Psoas muscle (tissue), 8 donors: ENCODE results near the gene HGFAC. TPM values are rescaled to one million over a fixed set of nuclear protein-coding genes. Genes with fewer than 3 reads are reported as not detected.

Experiments used
- ATAC-seq, 4 donors: fragments of 200-7000 bp; cut with Tn5 transposase; one replicate each; pipeline ENCODE4 v1.9.1; 2020; ENCODE audit warnings: moderate library complexity in 3 of 4, mild to moderate bottlenecking in 2 of 4
- DNase-seq, 2 donors: peaks; one replicate each; pipeline ENCODE4 v3.0.0-alpha.2; 2020
- H3K27ac ChIP-seq: fragments of 200-600 bp; one replicate; pipeline ENCODE4 v1.8.0; 2022
- H3K27me3 ChIP-seq, 3 donors: fragments of 200-600 bp in 1 of 3; one replicate each; pipeline versions ENCODE4 v1.6.1 to v1.8.0; 2013 to 2022; ENCODE audit warnings: low read length in 2 of 3, mild to moderate bottlenecking in 2 of 3, moderate library complexity in 1 of 3; ENCODE audit not compliant: insufficient read depth in 3 of 3
- H3K36me3 ChIP-seq, 2 donors: fragments of 200-600 bp in 1 of 2; one replicate each; pipeline versions ENCODE4 v1.6.1 to v1.8.0; 2013 to 2022; ENCODE audit warnings: low read depth in 1 of 2, mild to moderate bottlenecking in 1 of 2, moderate library complexity in 1 of 2; ENCODE audit not compliant: insufficient read depth in 1 of 2
- H3K4me1 ChIP-seq: fragments of 200-600 bp; one replicate; pipeline ENCODE4 v1.8.0; 2022
- H3K4me3 ChIP-seq: fragments of 200-600 bp; one replicate; pipeline ENCODE4 v1.8.0; 2022; ENCODE audit warnings: mild to moderate bottlenecking
- H3K9me3 ChIP-seq: fragments of 200-600 bp; one replicate; pipeline ENCODE4 v1.8.0; 2022
- WGBS, 3 donors: extraction: QIAGEN DNeasy Blood & Tissue Kit; methylation state at CpG; one replicate each; pipeline versions ENCODE4 v1.1.6 to v1.1.7; 2013; 5-methylcytosine and 5-hydroxymethylcytosine counted together
- intact Hi-C, 2 donors: fragments of 100-400 bp; cut with DNase I; formaldehyde crosslinking; loops; one replicate each; pipeline versions ENCODE4 v1.11.0 to v1.14.2; 2022
- polyA plus RNA-seq, 3 donors: library from polyadenylated mRNA; stranded (reverse); fragments of 200-250 nt; gene quantifications; one replicate each; pipeline ENCODE4 v1.2.3, GENCODE V29; 2013
- total RNA-seq, 4 donors: library from RNA; stranded (reverse); fragmentation: NEBNext Ultra II Directional in 2 of 4; extraction: Animal tissue kit (Norgen Biotek cat#: 25700) in 2 of 4; gene quantifications; one replicate each; pipeline versions ENCODE4 v1.2.1 to v1.2.4, GENCODE V29; 2021 to 2023
- TF ChIP-seq, protein P1 (sequence below): fragments of 200-600 bp; IDR thresholded peaks from one replicate; pipeline ENCODE4 v1.8.0; 2022; ENCODE audit warnings: antibody characterized with exemption
- donor health status: healthy with polysubstance abuse.
- donor health status: DM: no; HTN: no; CAD: no; lungs with moderate emphysema.
- donor health status: Bipolar disorder and iron deficiency.
- donor health status: healthy.
- donor health status: DM: yes; HTN: yes; CAD: no.
- donor health status: DM: no; HTN: no; CAD: no.
- donor health status: DM: no; HTN: no; CAD: no.
- donor health status: DM: yes; HTN: yes; CAD: no.

The HGFAC gene
- total and polyA plus RNA-seq, 7 donors = 0.09 to 1.2 (median 0.39) TPM; not detected in 1

DNA sequence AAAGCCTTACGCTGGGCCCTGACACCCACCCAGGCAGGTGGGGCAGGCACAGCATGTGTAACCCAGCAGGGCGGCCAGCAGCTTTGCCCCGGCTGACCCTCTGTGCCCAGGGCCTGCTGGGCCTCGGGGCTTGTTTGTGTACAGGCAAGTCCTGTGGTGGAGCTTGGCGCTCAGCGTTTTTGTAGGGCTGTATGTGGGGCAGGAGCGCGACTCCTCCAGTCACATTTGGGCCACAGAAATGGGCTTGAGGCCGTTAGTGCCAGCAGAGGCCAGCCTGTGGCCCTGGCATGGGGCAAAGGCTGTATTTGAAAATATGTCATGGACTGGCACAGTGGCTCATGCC lies 14.7 kb upstream of the HGFAC start:
- H3K4me3 ChIP-seq = no peak overlapping the region
- intact Hi-C loops = no loop called here
- WGBS, 3 donors = 96 to 98% (median 96%) methylated on average over 9 of the region's 9 CpGs
- H3K4me1 ChIP-seq = no peaks in the 10 kb centered on the region
- no peak overlapping the region for H3K27ac ChIP-seq
- DNase-seq = no peak
- no peaks in the 10 kb centered on the region for H3K9me3 ChIP-seq
- no peaks in the 10 kb centered on the region for H3K27me3 ChIP-seq
- TF ChIP-seq, protein P1, sequence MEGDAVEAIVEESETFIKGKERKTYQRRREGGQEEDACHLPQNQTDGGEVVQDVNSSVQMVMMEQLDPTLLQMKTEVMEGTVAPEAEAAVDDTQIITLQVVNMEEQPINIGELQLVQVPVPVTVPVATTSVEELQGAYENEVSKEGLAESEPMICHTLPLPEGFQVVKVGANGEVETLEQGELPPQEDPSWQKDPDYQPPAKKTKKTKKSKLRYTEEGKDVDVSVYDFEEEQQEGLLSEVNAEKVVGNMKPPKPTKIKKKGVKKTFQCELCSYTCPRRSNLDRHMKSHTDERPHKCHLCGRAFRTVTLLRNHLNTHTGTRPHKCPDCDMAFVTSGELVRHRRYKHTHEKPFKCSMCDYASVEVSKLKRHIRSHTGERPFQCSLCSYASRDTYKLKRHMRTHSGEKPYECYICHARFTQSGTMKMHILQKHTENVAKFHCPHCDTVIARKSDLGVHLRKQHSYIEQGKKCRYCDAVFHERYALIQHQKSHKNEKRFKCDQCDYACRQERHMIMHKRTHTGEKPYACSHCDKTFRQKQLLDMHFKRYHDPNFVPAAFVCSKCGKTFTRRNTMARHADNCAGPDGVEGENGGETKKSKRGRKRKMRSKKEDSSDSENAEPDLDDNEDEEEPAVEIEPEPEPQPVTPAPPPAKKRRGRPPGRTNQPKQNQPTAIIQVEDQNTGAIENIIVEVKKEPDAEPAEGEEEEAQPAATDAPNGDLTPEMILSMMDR = no peak
- no peak for ATAC-seq
- peaks cover 0 to 86% of the 10 kb centered on the region in 2 donors for H3K36me3 ChIP-seq

DNA sequence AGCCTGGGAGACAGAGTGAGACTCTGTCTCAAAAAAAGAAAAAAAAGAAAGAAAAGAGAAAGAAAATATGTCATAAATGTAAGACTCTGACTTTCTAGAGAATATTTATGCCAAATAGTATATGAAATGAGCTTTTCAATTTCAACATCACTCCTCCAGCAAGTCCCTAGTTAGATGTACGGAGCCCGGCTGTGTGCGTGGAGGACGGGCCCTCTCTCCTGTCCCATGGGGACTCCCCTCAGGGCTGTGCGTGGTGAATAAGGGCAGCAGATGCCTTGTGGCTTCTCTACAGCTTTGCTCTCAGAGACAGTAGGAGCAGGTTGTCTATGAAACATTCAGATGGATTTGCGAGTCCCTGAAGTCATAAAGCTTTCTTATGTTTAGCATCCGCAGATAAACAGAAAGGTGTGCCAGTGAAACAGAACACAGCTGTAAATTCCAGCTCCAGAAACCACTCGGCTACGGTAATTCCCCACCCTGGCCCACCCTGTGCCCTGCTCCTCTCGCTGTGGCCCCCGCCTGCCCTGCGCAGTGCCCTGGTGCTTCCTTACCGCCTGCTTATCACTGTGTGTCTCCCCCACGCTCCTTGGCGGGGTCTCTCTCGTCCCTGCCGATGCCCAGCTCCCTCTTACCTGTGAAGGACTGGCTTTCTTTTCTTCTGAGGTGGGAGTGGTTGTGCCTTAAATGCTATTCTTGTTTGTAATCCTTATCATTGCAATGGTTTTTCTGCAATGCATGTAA lies 13.9 kb upstream of the HGFAC start:
- Histone ChIP-seq H3K9me3 (no peaks in the 10 kb centered on the region), H3K4me3 (no peak overlapping the region), H3K27ac (no peak overlapping the region), H3K27me3 (no peaks in the 10 kb centered on the region), H3K4me1 (no peaks in the 10 kb centered on the region), H3K36me3 (peaks cover 0 to 80% of the 10 kb centered on the region in 2 donors)
- ATAC-seq (no peak), DNase-seq (no peak)
- intact Hi-C loops = no loop called here
- WGBS, 3 donors = 93 to 95% (median 95%) methylated on average over 17 of the region's 17 CpGs
- TF ChIP-seq, protein P1 = no peak

DNA sequence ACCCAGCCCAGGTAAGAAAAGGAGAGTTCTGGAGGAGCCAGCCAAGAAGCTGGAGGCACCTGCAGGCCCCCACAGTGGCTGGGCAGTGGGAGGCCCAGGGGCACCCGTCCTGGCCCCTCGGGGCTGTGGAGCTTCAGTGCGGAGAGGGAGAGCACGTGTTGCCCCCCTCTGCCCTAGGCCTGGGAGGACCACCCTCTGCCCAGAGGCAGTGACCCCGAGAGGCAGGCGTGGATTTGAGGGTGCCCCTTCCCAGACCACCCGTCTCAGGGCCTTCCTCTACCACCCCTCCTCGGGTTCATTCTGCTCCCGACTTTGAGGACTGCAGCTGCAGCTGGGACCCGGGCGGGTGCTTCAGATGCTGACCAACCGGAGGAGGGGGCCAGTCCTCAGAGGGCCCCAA lies 12.1 kb upstream of the HGFAC start:
- TF ChIP-seq, protein P1 = no peak
- Histone ChIP-seq H3K36me3 (peaks cover 0 to 62% of the 10 kb centered on the region in 2 donors), H3K9me3 (no peaks in the 10 kb centered on the region), H3K27ac (no peak overlapping the region), H3K4me3 (no peak overlapping the region), H3K4me1 (no peaks in the 10 kb centered on the region), H3K27me3 (no peaks in the 10 kb centered on the region)
- no peak for ATAC-seq
- WGBS, 3 donors = 90 to 93% (median 92%) methylated on average over 10 to 12 of the region's 12 CpGs
- intact Hi-C loops = no loop called here
- DNase-seq = no peak

- TF ChIP-seq, protein P1 = no peak
- DNase-seq = no peak
- Histone ChIP-seq H3K9me3 (no peaks in the 10 kb centered on the region), H3K4me3 (no peak overlapping the region), H3K27ac (no peak overlapping the region), H3K4me1 (no peaks in the 10 kb centered on the region), H3K36me3 (peaks cover 0 to 55% of the 10 kb centered on the region in 2 donors), H3K27me3 (no peaks in the 10 kb centered on the region)
- 77 to 86% (median 84%) methylated on average over 21 of the region's 21 CpGs for WGBS, 3 donors
- no peak for ATAC-seq
- intact Hi-C loops = no loop called here
Measured at GRCh38 chr4:3430524-3430923, 11.2 kb upstream of the HGFAC start.
